GM12873 (cell line): Measurements from ENCODE around the gene ALX4.

Experiments used
- CTCF ChIP-seq: IDR thresholded peaks from 2 replicates; pipeline ENCODE4 v1.5.1; 2012; ENCODE audit warnings: low read depth, mild to moderate bottlenecking, moderate library complexity, low read length, control low read depth; ENCODE audit not compliant: insufficient read depth; ENCODE audit errors: missing control alignments

The ALX4 gene

GRCh38 chr11:44279483-44279882 is 30.5 kb downstream of the ALX4 start:
- no peak for TF ChIP-seq CTCF

DNA sequence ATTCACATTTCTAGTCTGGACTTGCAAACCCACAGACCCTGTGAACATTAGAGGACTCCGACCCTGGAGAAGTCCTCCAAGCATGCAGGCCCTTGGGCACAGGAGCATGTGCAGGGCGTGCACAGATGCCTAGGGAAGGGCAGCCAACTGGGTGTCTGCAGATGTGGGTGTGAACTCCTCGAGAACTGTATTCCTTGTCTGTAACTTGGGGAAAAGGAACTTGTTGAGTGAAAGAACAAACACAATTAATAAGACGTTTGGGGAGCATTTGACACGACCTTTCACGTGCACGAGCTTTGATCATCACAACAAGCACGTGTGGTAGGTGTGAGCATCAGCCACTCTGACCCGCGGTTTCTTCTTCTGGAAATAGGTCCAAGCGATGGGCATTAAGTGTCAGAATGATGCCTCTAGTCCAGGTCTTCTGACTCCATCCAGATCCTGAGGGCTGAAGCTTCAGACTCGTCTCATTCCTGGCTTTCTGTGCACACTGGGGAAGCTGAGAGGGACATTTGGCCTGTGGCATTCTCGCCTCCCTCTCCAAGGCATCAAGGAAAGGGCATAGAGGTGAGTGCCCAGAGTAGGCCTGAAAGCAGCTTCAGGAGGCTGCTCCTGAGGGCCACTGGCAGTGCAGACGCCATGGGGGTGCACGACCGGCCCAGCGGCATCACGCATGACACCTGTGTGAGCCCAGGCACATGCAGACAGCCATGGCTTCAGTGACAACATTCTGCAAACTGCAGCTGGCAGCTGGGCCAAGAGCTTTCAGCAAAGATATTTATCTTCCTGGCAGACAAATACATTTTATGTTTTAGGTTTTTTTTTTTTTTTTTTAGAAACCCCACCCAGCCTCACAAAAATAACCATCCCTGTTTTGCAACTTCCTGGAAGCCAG is 32.5 kb downstream of the ALX4 start:
- no peak for TF ChIP-seq CTCF

DNA sequence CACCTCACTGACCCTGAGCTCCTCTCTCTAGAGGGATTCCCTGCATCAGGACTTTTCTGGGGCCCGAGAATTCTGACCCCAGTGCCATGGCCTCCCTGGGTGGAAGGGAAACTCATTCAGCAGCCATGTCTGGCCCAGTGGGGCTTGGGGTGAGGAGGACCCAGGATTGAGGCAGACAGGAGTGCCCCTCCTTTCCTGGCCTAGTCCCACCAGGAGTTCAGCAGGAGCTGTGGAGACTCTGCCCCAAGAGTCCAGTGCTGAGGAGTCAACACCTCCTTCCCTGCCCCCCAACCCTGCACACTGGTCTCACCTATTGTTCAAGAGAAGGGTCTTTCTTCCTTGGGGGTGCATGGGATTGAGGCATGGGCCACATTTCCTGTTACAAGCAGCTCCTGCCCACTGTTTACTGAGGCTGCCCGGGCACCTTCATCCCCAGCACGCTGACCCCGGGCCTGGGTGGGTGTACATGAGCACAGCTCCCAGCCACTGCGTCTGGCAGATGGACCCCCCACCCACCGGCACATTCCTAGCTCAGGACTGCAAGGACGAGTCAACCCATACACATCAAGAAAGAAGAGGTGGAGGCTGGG is 33.9 kb downstream of the ALX4 start:
- no peak for TF ChIP-seq CTCF

DNA sequence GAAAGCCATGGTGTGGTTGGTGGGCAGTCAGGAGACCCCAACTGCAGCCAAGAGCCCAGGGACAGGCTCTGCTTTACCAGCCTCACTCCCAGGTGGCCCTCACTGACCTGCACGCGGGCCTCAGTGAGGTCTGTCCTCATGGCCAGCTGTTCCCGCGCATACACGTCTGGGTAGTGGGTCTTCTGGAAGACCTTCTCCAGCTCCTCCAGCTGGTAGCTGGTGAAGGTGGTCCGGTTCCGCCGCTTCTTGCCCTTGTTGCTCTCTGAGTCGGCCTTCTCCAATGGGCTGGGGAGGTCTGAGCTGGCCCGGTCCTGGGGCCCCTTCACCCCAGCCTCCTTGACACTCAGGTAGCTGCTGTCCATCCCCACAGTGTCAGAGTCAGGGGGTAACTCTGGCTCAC is 34.7 kb downstream of the ALX4 start:
- TF ChIP-seq CTCF: no peak

DNA sequence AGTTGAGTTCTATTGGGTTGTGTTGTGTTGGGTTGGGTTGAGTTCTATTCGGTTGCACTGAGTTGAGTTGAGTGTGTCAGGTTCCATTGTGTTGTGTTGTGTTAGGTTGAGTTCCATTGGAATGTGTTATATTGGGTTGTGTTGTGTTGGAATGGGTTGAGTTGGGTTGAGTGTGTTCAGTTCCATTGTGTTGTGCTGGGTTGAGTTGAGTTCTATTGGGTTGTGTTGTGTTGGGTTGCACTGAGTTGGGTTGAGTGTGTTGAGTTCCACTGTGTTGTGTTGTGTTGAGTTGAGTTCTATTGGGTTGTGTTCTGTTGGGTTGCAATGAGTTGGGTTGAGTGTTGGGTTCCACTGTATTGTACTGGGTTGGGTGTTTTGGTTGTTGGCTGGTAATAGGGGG is 35.5 kb downstream of the ALX4 start:
- no peak for TF ChIP-seq CTCF

DNA sequence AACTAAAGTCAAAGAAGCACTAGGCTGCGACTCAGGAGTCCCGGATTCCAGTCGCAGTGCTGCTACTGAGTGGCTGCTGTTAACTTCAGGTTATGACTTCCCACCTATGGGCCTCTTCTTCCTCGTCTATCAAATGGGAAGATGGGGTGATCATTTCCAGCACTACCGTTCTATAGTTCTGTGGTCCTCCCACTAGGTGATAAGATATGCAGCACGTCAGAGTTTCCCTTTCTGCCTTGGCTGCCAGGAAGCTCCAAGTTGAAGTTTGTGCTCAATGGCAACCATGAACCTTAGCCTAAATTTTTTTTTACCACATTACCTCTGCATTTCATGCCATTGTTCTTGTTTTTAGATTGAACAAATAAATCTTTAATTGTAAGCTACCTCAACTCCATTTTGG is 38.7 kb downstream of the ALX4 start:
- no peak for TF ChIP-seq CTCF

DNA sequence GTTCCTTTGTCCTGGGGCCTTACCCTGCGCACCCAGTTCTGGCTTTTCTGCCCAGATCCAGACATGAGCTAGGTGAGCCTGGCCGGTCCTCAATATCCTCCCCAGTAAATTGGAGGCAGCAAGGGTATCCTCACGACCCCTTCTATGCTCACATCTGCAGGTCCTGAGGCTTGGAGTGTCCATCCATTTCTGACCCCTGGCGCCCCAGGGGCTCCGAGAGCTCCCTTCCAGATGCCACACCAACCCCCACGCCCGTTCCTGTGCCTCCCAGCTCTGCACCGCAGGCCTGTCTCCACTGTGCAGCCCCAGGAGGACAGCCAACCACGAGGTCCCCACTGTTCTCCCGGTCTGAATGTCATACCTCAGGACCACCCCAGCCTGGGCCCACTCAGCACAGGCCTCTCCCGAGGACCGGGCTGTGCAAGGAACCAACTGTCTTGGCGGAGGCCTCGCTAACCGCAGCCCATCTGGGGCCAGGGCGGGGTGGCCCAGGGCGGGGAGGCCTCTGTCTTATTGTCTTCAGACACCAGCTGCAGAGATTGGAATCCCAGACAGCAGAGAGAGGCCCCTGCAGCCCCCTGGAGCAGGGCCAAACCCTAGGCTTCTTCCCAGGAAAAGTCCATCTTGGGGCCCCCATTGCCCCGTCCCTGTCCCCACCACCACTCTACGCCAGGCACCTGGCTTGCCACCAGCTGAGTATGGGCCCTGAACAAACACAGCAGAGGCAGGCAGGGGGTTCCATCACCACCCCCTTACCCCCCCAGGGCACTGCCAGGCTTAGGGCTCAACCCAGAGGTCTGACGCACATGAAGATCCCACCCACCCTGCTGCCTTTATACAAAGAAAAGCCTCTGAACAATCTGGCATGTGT is 39.3 kb downstream of the ALX4 start:
- TF ChIP-seq CTCF: no peak
